Hepatocyte (in vitro differentiated cells): ENCODE measurements around the gene MPC1L. TPM values are rescaled to one million over a fixed set of nuclear protein-coding genes. Genes with fewer than 3 reads are reported as not detected.

Source experiments
- DNase-seq: peaks from one replicate; pipeline ENCODE4 v3.0.0-alpha.2; 2016; ENCODE audit warnings: low spot score
- H2AFZ ChIP-seq: fragments of 200-600 bp; sonication (generic); 2 replicates; pipeline ENCODE4 v1.6.0; 2016; ENCODE audit warnings: antibody characterized with exemption, mild to moderate bottlenecking
- H3K27ac ChIP-seq: fragments of 200-600 bp; sonication (generic); 2 replicates; pipeline ENCODE4 v1.5.1; 2016; ENCODE audit warnings: mild to moderate bottlenecking
- H3K27me3 ChIP-seq: fragments of 200-600 bp; sonication (generic); 2 replicates; pipeline ENCODE4 v1.6.1; 2016
- H3K36me3 ChIP-seq: fragments of 200-600 bp; sonication (generic); replicated peaks from 2 replicates; pipeline ENCODE4 v1.5.1; 2016; ENCODE audit warnings: low read depth; ENCODE audit not compliant: insufficient read depth
- H3K4me1 ChIP-seq: fragments of 200-600 bp; sonication (generic); 2 replicates; pipeline ENCODE4 v1.5.1; 2016; ENCODE audit warnings: mild to moderate bottlenecking, moderate library complexity; ENCODE audit not compliant: insufficient read depth
- H3K4me2 ChIP-seq: fragments of 200-600 bp; sonication (generic); 2 replicates; pipeline ENCODE4 v1.6.0; 2016
- H3K4me3 ChIP-seq: fragments of 200-600 bp; sonication (generic); 2 replicates; pipeline ENCODE4 v1.5.1; 2016; ENCODE audit warnings: mild to moderate bottlenecking
- H3K79me2 ChIP-seq: fragments of 200-600 bp; sonication (generic); 2 replicates; pipeline ENCODE4 v1.6.0; 2017; ENCODE audit warnings: mild to moderate bottlenecking
- H3K9me2 ChIP-seq: fragments of 200-600 bp; sonication (generic); replicated peaks from 2 replicates; pipeline ENCODE4 v1.6.0; 2017; ENCODE audit warnings: mild to moderate bottlenecking; ENCODE audit not compliant: insufficient read depth
- H3K9me3 ChIP-seq: fragments of 200-600 bp; sonication (generic); 2 replicates; pipeline ENCODE4 v1.5.1; 2016; ENCODE audit warnings: low read depth, mild to moderate bottlenecking
- H4K20me1 ChIP-seq: fragments of 200-600 bp; sonication (generic); 2 replicates; pipeline ENCODE4 v1.6.0; 2016; ENCODE audit warnings: mild to moderate bottlenecking; ENCODE audit not compliant: insufficient read depth, poor library complexity, severe bottlenecking
- EZH2 ChIP-seq: fragments of 200-600 bp; sonication (generic); IDR thresholded peaks from 2 replicates; pipeline ENCODE4 v1.6.1; 2016; ENCODE audit warnings: antibody characterized with exemption, mild to moderate bottlenecking, borderline replicate concordance
- EZH2phosphoT487 ChIP-seq: fragments of 200-600 bp; sonication (generic); IDR thresholded peaks from one replicate; pipeline ENCODE4 v1.6.1; 2018; ENCODE audit warnings: antibody characterized with exemption, mild to moderate bottlenecking, low read depth, moderate library complexity; ENCODE audit not compliant: unreplicated experiment, severe bottlenecking
- WGBS: methylation state at CpG from one replicate; pipeline ENCODE4 v1.1.6; 2016; ENCODE audit warnings: low lambda C conversion rate; ENCODE audit errors: missing lambda C conversion rate; 5-methylcytosine and 5-hydroxymethylcytosine counted together
- polyA plus RNA-seq: library from polyadenylated mRNA; unstranded; fragments of >200 nt; fragmentation: Nextera tagmentation; extraction: Ambion mirVana; gene quantifications from 2 replicates; pipeline ENCODE4 v1.2.1, GENCODE V29; 2016
- total RNA-seq: library from RNA; depleted of rRNA; stranded (reverse); fragments of >200 nt; gene quantifications from 2 replicates; pipeline ENCODE4 v1.2.3, GENCODE V29; 2014
- TF ChIP-seq, protein P1 (sequence below): fragments of 200-600 bp; sonication (generic); IDR thresholded peaks from 2 replicates; pipeline ENCODE4 v1.5.1; 2016; ENCODE audit warnings: antibody characterized with exemption, mild to moderate bottlenecking; ENCODE audit not compliant: poor library complexity

The MPC1L gene
- total and polyA plus RNA-seq, 2 experiments from 2014 or later, result not detected

DNA sequence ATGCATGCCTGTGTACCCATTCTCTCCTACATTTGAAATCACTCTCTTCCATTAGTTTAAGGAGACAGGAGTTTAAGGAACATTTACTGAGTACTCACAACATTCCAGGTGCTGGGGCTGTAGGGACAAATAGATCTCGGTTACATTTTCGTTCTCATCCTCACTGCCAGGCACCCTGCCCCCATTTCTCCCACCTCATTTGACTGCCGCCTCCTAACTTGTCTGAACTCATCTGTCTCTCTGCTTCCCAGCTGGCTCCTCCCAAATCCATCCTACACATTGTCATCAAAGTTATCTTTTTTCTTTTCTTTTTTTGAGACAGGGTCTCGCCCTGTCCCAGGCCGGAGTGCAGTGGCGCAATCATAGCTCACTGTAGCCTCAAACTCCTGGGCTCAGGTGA is 19.8 kb upstream of the MPC1L start:
- Histone ChIP-seq H3K9me3 (no peaks in the 10 kb centered on the region), H3K4me1 (no peaks in the 10 kb centered on the region), H3K4me2 (no peak overlapping the region), H4K20me1 (no peaks in the 10 kb centered on the region), H3K36me3 (peaks cover 4% of the 10 kb centered on the region), H3K27me3 (no peaks in the 10 kb centered on the region), H2AFZ (no peak overlapping the region), H3K79me2 (no peaks in the 10 kb centered on the region), H3K9me2 (no peaks in the 10 kb centered on the region), H3K27ac (no peak overlapping the region), H3K4me3 (no peak overlapping the region)
- 92% methylated on average over 6 of the region's 6 CpGs for WGBS
- DNase-seq, result no peak
- no peak for TF ChIP-seq EZH2
- TF ChIP-seq, protein P1, sequence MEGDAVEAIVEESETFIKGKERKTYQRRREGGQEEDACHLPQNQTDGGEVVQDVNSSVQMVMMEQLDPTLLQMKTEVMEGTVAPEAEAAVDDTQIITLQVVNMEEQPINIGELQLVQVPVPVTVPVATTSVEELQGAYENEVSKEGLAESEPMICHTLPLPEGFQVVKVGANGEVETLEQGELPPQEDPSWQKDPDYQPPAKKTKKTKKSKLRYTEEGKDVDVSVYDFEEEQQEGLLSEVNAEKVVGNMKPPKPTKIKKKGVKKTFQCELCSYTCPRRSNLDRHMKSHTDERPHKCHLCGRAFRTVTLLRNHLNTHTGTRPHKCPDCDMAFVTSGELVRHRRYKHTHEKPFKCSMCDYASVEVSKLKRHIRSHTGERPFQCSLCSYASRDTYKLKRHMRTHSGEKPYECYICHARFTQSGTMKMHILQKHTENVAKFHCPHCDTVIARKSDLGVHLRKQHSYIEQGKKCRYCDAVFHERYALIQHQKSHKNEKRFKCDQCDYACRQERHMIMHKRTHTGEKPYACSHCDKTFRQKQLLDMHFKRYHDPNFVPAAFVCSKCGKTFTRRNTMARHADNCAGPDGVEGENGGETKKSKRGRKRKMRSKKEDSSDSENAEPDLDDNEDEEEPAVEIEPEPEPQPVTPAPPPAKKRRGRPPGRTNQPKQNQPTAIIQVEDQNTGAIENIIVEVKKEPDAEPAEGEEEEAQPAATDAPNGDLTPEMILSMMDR, result no peak
- no peak for TF ChIP-seq EZH2phosphoT487

- Histone ChIP-seq H2AFZ (no peak overlapping the region), H3K36me3 (no peaks in the 10 kb centered on the region), H3K4me1 (no peaks in the 10 kb centered on the region), H3K27me3 (no peaks in the 10 kb centered on the region), H3K4me2 (no peak overlapping the region), H4K20me1 (no peaks in the 10 kb centered on the region), H3K79me2 (no peaks in the 10 kb centered on the region), H3K27ac (no peak overlapping the region), H3K9me2 (no peaks in the 10 kb centered on the region), H3K9me3 (no peaks in the 10 kb centered on the region), H3K4me3 (no peak overlapping the region)
- TF ChIP-seq EZH2phosphoT487, result no peak
- TF ChIP-seq EZH2, result no peak
- TF ChIP-seq, protein P1, result no peak
- 86% methylated on average over 3 of the region's 3 CpGs for WGBS
- no peak for DNase-seq
These were observed 15.8 kb upstream of the MPC1L start for GRCh38 chrX:40607381-40607780.

DNA sequence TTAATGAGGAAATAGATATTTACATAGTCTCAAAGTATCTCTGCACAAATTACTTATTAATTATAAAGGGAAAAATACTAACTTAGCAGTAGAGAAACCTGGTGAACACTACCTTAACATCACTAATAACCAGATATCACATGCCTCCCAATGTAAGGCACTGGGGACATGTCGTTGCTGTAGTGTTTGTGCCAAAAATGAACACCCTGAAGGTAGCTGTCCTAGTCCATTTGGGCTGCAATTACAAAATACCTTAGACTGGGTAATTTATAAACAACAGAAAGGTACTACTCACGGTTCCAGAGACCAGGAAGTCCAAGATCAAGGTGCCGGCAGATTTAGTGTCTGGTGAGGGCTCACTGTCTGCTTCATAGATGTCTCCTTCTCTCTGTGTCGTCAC is 10.7 kb upstream of the MPC1L start:
- Histone ChIP-seq H4K20me1 (no peaks in the 10 kb centered on the region), H3K4me2 (no peak overlapping the region), H3K79me2 (no peaks in the 10 kb centered on the region), H3K9me2 (no peaks in the 10 kb centered on the region), H3K4me3 (no peak overlapping the region), H3K27ac (no peak overlapping the region), H2AFZ (no peak overlapping the region), H3K27me3 (no peaks in the 10 kb centered on the region), H3K36me3 (no peaks in the 10 kb centered on the region), H3K4me1 (no peaks in the 10 kb centered on the region), H3K9me3 (no peaks in the 10 kb centered on the region)
- TF ChIP-seq EZH2phosphoT487 (no peak), EZH2 (no peak)
- TF ChIP-seq, protein P1, result no peak
- DNase-seq, result no peak
- 65% methylated on average over 4 of the region's 4 CpGs for WGBS

- Histone ChIP-seq H3K27me3 (no peaks in the 10 kb centered on the region), H3K36me3 (no peaks in the 10 kb centered on the region), H2AFZ (no peak overlapping the region), H3K79me2 (no peaks in the 10 kb centered on the region), H3K4me1 (no peaks in the 10 kb centered on the region), H3K4me2 (no peak overlapping the region), H3K9me2 (no peaks in the 10 kb centered on the region), H4K20me1 (no peaks in the 10 kb centered on the region), H3K27ac (no peak overlapping the region), H3K9me3 (no peaks in the 10 kb centered on the region), H3K4me3 (no peak overlapping the region)
- TF ChIP-seq EZH2, result no peak
- TF ChIP-seq EZH2phosphoT487, result no peak
- TF ChIP-seq, protein P1, result no peak
- WGBS, result 74% methylated on average over 9 of the region's 9 CpGs
- no peak for DNase-seq
These were observed 7.3 kb upstream of the MPC1L start for GRCh38 chrX:40615976-40616375.
